Mesendoderm (in vitro differentiated cells): Measurements from ENCODE around the gene STK32B.
A peak's percentile ranks its signal among the peaks of the same experiment; 100 is the strongest.

Experiments used
- DNase-seq: peaks from one replicate; pipeline ENCODE4 v3.0.0; 2013
- H2AK5ac ChIP-seq: 2 replicates; pipeline ENCODE4 v1.6.1; 2013; ENCODE audit warnings: low read length, inconsistent platforms
- H2BK120ac ChIP-seq: 2 replicates; pipeline ENCODE4 v1.6.1; 2013; ENCODE audit warnings: low read depth, mild to moderate bottlenecking, low read length, moderate library complexity, mixed read lengths
- H2BK15ac ChIP-seq: replicated peaks from 2 replicates; pipeline ENCODE4 v1.6.1; 2013; ENCODE audit warnings: low read depth, mild to moderate bottlenecking, moderate library complexity
- H2BK5ac ChIP-seq: 2 replicates; pipeline ENCODE4 v1.6.1; 2013; ENCODE audit warnings: low read length, inconsistent platforms
- H3K18ac ChIP-seq: 2 replicates; pipeline ENCODE4 v1.6.1; 2013; ENCODE audit warnings: mild to moderate bottlenecking, low read length, mixed read lengths
- H3K23ac ChIP-seq: one replicate; pipeline ENCODE4 v1.6.1; 2013; ENCODE audit warnings: low read length
- H3K27ac ChIP-seq: 2 replicates; pipeline ENCODE4 v1.5.1; 2013; ENCODE audit warnings: low read depth, mild to moderate bottlenecking, inconsistent platforms, low read length, moderate library complexity
- H3K27me3 ChIP-seq: 2 replicates; pipeline ENCODE4 v1.6.1; 2013; ENCODE audit warnings: low read length, control low read depth, mild to moderate bottlenecking, inconsistent platforms; ENCODE audit not compliant: insufficient read depth, poor library complexity
- H3K36me3 ChIP-seq: 2 replicates; pipeline ENCODE4 v1.6.1; 2013; ENCODE audit warnings: low read length, inconsistent platforms; ENCODE audit not compliant: control insufficient read depth, insufficient read depth
- H3K4ac ChIP-seq: one replicate; pipeline ENCODE4 v1.6.1; 2013; ENCODE audit warnings: low read depth, mild to moderate bottlenecking, low read length, moderate library complexity
- H3K4me1 ChIP-seq: 2 replicates; pipeline ENCODE4 v1.6.1; 2013; ENCODE audit warnings: low read depth, low read length, inconsistent platforms; ENCODE audit not compliant: control insufficient read depth
- H3K4me2 ChIP-seq: 2 replicates; pipeline ENCODE4 v1.6.1; 2013; ENCODE audit warnings: low read length
- H3K4me3 ChIP-seq: 2 replicates; pipeline ENCODE4 v1.5.1; 2013; ENCODE audit warnings: mild to moderate bottlenecking, low read length
- H3K56ac ChIP-seq: one replicate; pipeline ENCODE4 v1.6.1; 2013; ENCODE audit warnings: low read length
- H3K79me1 ChIP-seq: 2 replicates; pipeline ENCODE4 v1.6.1; 2013; ENCODE audit warnings: low read length, inconsistent platforms
- H3K79me2 ChIP-seq: 2 replicates; pipeline ENCODE4 v1.6.1; 2013; ENCODE audit warnings: mild to moderate bottlenecking, low read length; ENCODE audit not compliant: control insufficient read depth, insufficient read depth
- H3K9ac ChIP-seq: 2 replicates; pipeline ENCODE4 v1.6.1; 2013; ENCODE audit warnings: low read length, inconsistent platforms
- H4K5ac ChIP-seq: one replicate; pipeline ENCODE4 v1.6.1; 2013; ENCODE audit warnings: low read length
- H4K8ac ChIP-seq: one replicate; pipeline ENCODE4 v1.6.1; 2013; ENCODE audit warnings: low read depth, mild to moderate bottlenecking, control low read depth, low read length, moderate library complexity
- WGBS: extraction: QIAGEN DNeasy Blood & Tissue Kit; methylation state at CpG from one replicate; pipeline ENCODE4 v1.1.7; 2013; ENCODE audit warnings: low lambda C conversion rate, missing lambda C conversion rate; ENCODE audit not compliant: insufficient coverage; ENCODE audit errors: extremely low coverage; 5-methylcytosine and 5-hydroxymethylcytosine counted together

STK32B gene

DNA sequence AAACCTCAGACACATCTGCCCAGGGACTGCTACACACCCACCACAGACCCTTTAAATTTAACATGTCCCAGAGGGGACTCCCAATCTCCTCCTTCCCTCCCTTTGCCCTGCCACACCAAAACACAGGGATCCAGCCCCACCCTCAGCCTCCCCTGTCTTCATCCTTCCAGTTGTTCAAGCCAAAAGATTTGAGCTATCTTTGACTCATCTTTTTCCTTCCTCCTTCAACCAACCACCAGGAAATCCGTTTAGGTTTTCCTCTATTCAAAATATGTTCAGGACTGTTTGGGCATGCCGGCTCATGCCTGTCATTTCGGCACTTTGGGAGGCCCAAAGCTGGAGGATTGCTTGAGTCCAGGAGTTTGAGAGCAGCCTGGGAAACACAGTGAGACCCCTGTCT is 6.9 kb upstream of the STK32B start:
- no peaks in the 10 kb centered on the region for H3K27me3 ChIP-seq
- no peak overlapping the region for H4K5ac ChIP-seq
- H3K9ac ChIP-seq: no peak overlapping the region
- no peak overlapping the region for H3K56ac ChIP-seq
- no peaks in the 10 kb centered on the region for H3K4me1 ChIP-seq
- no CpG with 5 or more reads among the region's 3 CpGs for WGBS
- H3K4me2 ChIP-seq: no peak overlapping the region
- H3K23ac ChIP-seq: no peak overlapping the region
- no peaks in the 10 kb centered on the region for H3K79me2 ChIP-seq
- no peak overlapping the region for H2BK5ac ChIP-seq
- no peak overlapping the region for H3K4me3 ChIP-seq
- no peaks in the 10 kb centered on the region for H3K79me1 ChIP-seq
- H3K27ac ChIP-seq: no peak overlapping the region
- no peak overlapping the region for H4K8ac ChIP-seq
- H3K36me3 ChIP-seq: no peaks in the 10 kb centered on the region
- no peak overlapping the region for H2BK15ac ChIP-seq
- H2BK120ac ChIP-seq: no peak overlapping the region
- no peak for DNase-seq
- H3K18ac ChIP-seq: no peak overlapping the region
- no peak overlapping the region for H2AK5ac ChIP-seq
- no peak overlapping the region for H3K4ac ChIP-seq

DNA sequence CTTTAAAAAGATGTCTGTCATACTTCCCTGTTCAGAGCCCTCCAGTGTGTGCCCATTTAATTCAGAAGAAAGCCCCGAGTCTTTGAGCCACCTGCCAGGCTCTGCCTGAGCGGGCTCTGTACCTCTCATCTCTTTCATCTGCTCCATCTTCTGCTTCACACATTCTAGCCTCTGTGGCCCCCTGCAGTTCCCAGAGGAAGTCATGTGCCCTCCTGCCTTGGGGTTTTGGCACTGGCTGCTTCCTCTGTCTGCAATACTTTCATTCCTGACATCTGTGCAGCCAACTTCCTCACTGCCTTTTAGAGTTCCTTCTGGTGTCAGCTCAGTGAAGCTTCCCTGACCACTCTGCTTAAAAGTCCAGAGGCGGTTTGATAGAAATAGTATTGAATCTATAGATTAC is 6.2 kb upstream of the STK32B start:
- no peak overlapping the region for H3K23ac ChIP-seq
- DNase-seq: peak; percentile 23
- WGBS: no CpG with 5 or more reads among the region's 3 CpGs

DNA sequence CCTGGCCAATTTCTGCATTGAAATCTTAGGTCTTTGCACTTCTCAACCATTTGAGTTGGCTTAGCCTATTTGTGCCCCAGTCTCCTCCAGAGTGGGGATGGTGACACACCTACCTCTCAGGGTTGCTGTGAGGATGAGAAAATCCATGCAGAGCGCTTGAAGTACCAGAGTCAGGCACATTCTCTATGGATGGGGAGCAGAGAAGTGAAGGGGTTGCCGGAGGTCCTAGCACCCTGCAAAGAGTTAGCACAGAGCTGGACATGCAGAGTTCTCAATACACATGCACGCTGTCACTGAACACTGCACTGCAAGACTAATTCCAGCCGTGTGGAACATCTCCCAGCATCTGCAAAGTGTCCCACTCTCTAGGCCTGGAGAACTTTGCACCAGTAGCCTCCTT is 2.6 kb upstream of the STK32B start:
- no peak overlapping the region for H3K23ac ChIP-seq

More for the DNA sequence above, 6.2 kb upstream of the STK32B start:
- Histone ChIP-seq H3K4me3 (no peak overlapping the region), H3K79me2 (no peaks in the 10 kb centered on the region), H3K27me3 (no peaks in the 10 kb centered on the region), H3K9ac (no peak overlapping the region), H3K18ac (no peak overlapping the region), H2BK5ac (no peak overlapping the region), H3K4me2 (no peak overlapping the region), H2BK15ac (no peak overlapping the region), H3K27ac (no peak overlapping the region), H4K5ac (no peak overlapping the region), H3K36me3 (no peaks in the 10 kb centered on the region), H2AK5ac (no peak overlapping the region), H2BK120ac (no peak overlapping the region), H3K4me1 (no peaks in the 10 kb centered on the region), H4K8ac (no peak overlapping the region), H3K56ac (no peak overlapping the region), H3K79me1 (no peaks in the 10 kb centered on the region), H3K4ac (no peak overlapping the region)

DNA sequence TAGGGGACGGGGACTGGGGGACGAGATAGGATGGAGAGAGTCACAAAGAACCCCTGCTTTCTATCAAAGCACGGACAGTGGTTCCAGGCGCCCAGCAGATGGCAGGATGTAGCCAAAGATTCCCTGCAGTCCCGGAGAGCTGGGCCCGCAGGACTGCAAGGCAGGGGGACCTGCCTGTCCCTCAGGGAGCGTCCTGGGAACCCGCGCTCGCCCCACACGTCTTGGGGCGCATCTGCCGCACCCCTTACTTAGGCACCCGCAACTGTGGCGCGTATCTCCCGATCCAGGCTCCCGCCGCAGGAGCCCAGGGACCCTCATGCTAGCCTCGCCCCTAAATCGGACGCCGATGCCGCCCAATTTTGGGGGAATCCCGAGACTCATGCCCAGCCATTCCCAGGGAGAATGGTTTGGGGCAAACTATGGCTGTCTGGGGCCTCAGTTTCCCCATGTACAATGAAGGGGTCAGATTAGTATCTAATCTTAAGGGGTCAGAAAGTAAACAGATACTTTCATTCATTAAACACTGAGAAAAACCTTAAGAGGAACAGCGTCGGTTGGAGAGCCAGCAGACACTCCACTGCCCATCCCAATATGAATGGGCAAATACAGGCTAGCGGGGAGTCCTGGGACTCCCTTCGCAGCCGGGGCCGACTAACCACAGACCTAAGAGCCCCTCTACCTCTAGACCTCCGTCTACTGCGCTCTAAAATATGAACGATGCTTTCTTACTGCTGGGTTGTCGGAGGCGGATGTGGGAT is 581 bp upstream of the STK32B start:
- H3K27me3 ChIP-seq: peaks cover 4% of the 10 kb centered on the region
- H3K79me1 ChIP-seq: no peaks in the 10 kb centered on the region
- H3K56ac ChIP-seq: peak overlapping the region; percentile 69
- no CpG with 5 or more reads among the region's 36 CpGs for WGBS
- no peaks in the 10 kb centered on the region for H3K36me3 ChIP-seq
- H3K27ac ChIP-seq: no peak overlapping the region
- peak overlapping the region; percentile 34 for H3K4me3 ChIP-seq
- no peak overlapping the region for H3K18ac ChIP-seq
- H3K4me2 ChIP-seq: peak overlapping the region; percentile 88
- no peak overlapping the region for H4K5ac ChIP-seq
- no peaks in the 10 kb centered on the region for H3K79me2 ChIP-seq
- no peak overlapping the region for H2BK120ac ChIP-seq
- H3K23ac ChIP-seq: no peak overlapping the region
- no peak overlapping the region for H2AK5ac ChIP-seq
- no peak overlapping the region for H2BK15ac ChIP-seq
- DNase-seq: peak; percentile 89
- no peak overlapping the region for H3K4ac ChIP-seq
- H2BK5ac ChIP-seq: no peak overlapping the region
- H3K4me1 ChIP-seq: no peaks in the 10 kb centered on the region
- no peak overlapping the region for H4K8ac ChIP-seq
- H3K9ac ChIP-seq: peak overlapping the region; percentile 58

More for the DNA sequence above, 2.6 kb upstream of the STK32B start:
- no peaks in the 10 kb centered on the region for H3K36me3 ChIP-seq
- no peak overlapping the region for H2AK5ac ChIP-seq
- no peak overlapping the region for H2BK5ac ChIP-seq
- peaks cover 4% of the 10 kb centered on the region for H3K27me3 ChIP-seq
- no peaks in the 10 kb centered on the region for H3K79me2 ChIP-seq
- no peak overlapping the region for H4K8ac ChIP-seq
- H3K4me2 ChIP-seq: no peak overlapping the region
- H3K4me3 ChIP-seq: no peak overlapping the region
- H3K4ac ChIP-seq: no peak overlapping the region
- H3K79me1 ChIP-seq: no peaks in the 10 kb centered on the region
- H3K18ac ChIP-seq: no peak overlapping the region
- no peak for DNase-seq
- no peak overlapping the region for H3K9ac ChIP-seq
- WGBS: no CpG with 5 or more reads among the region's 4 CpGs
- no peak overlapping the region for H2BK120ac ChIP-seq
- H3K27ac ChIP-seq: no peak overlapping the region
- H2BK15ac ChIP-seq: no peak overlapping the region
- H4K5ac ChIP-seq: no peak overlapping the region
- H3K4me1 ChIP-seq: no peaks in the 10 kb centered on the region
- no peak overlapping the region for H3K56ac ChIP-seq

DNA sequence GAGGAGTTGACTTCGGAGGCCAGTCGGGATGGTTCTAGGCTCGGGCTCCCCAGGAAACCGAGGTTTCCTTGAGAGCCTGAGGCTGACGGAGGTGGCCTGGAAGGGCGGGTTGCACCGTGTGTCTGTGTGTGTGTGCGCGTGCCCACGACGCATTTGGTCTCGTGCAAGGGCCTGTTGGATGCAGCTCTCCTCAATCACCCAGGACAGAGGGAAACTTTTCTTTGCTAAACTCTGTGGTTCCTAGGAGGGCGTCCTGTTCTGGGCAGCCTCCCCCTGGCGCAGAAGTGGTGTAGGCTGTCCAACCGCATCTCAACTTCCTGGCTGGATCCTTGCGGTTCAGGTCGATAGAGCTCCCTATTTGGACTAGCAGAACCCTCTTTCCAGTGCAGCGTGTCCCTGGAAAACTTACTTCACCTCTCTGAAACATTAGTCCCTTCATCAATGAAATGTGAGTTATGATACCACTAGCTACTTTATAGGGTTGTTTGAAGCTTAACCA is 973 bp downstream of the STK32B start:
- H3K36me3 ChIP-seq: no peaks in the 10 kb centered on the region
- no CpG with 5 or more reads among the region's 18 CpGs for WGBS
- H3K9ac ChIP-seq: no peak overlapping the region
- H2BK5ac ChIP-seq: no peak overlapping the region
- H3K27me3 ChIP-seq: peaks cover 4% of the 10 kb centered on the region
- no peak for DNase-seq
- H3K56ac ChIP-seq: peak overlapping the region; percentile 5
- no peak overlapping the region for H4K8ac ChIP-seq
- no peaks in the 10 kb centered on the region for H3K4me1 ChIP-seq
- H4K5ac ChIP-seq: no peak overlapping the region
- no peaks in the 10 kb centered on the region for H3K79me2 ChIP-seq
- H3K79me1 ChIP-seq: no peaks in the 10 kb centered on the region
- no peak overlapping the region for H3K4me3 ChIP-seq
- no peak overlapping the region for H2BK120ac ChIP-seq
- no peak overlapping the region for H2AK5ac ChIP-seq
- H3K23ac ChIP-seq: peak overlapping the region; percentile 91
- no peak overlapping the region for H3K27ac ChIP-seq
- no peak overlapping the region for H3K18ac ChIP-seq
- no peak overlapping the region for H3K4ac ChIP-seq
- peak overlapping the region; percentile 88 for H3K4me2 ChIP-seq
- no peak overlapping the region for H2BK15ac ChIP-seq
